ACHN (cell line): Measurements from ENCODE around the gene CARNS1.
A peak's percentile ranks its signal among the peaks of the same experiment; 100 is the strongest.

Experiments used
- DNase-seq: peaks from one replicate; pipeline ENCODE4 v3.0.0-alpha.2; 2015
- in situ Hi-C: cut with HindIII; loops from 2 replicates; pipeline ENCODE4 v1.10.0; 2017; ENCODE audit warnings: low sequenced_read_pairs, low pct_ligation_motif_present, low pct_unique_long_range_greater_than_20kb

CARNS1 gene

GRCh38 chr11:67435727-67436458 lies 20.4 kb downstream of the CARNS1 start:
- no peak for DNase-seq
- in situ Hi-C loops = no loop called here

DNA sequence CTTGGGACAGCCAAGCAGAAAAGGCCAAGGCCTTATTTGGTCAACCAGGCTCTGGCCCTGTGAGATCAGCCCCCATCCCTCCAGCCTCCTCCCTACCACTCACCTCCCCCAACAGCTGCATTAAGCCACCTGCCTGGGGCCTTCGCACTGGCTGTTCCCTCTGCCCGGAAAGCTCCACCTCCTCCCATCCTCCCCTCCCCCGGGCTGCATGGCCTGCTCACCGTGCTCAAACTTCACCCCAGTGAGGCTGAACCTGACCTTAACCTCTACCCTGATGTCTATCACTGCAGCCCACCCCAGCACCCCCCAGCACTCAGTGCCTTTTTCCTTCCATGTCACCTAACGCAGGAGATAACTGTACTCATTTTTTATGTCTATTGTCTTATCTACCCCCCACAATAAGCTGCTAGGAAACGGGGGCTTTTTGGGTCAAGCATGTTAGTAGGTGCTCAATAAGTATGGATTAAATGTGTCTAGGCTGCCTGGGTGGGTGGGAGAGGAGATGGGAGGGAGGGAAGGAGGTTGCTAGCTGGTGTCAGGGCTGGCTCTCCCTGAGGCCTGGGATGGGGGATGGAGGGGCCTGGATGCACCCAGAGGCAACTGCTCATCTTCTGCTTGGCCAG lies 21.1 kb downstream of the CARNS1 start:
- no peak for DNase-seq

GRCh38 chr11:67437082-67437808 lies 21.8 kb downstream of the CARNS1 start, which contains the start of gene PTPRCAP:
Gene PTPRCAP (minus strand): TSS chr11:67437682. CDS start chr11:67437619, 63 bp downstream.
- no peak for DNase-seq
- in situ Hi-C loops = no loop called here

More for the DNA sequence above, 21.1 kb downstream of the CARNS1 start:
- in situ Hi-C loops = no loop called here

DNA sequence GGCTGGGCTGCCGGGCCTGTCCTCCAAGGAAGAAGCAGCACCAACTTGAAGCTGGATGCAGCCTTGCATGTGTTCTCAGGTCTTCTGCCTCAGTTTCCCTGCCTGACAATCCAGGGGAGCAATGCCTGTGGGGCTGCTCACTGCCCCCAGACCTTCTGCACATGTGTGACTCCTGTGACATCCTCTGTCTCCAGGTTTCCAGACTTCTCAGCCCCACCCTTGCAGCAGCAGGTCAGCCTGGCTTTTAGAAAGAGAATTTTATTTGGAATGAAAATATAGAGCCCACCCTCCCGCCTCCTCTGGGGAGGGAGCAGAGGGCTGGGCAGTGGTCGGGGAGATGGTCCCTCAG lies 22.3 kb downstream of the CARNS1 start:
- in situ Hi-C loops = no loop called here
- DNase-seq = no peak

- DNase-seq = no peak
- in situ Hi-C loops = no loop called here
Measured at GRCh38 chr11:67438158-67438902, 22.9 kb downstream of the CARNS1 start.

DNA sequence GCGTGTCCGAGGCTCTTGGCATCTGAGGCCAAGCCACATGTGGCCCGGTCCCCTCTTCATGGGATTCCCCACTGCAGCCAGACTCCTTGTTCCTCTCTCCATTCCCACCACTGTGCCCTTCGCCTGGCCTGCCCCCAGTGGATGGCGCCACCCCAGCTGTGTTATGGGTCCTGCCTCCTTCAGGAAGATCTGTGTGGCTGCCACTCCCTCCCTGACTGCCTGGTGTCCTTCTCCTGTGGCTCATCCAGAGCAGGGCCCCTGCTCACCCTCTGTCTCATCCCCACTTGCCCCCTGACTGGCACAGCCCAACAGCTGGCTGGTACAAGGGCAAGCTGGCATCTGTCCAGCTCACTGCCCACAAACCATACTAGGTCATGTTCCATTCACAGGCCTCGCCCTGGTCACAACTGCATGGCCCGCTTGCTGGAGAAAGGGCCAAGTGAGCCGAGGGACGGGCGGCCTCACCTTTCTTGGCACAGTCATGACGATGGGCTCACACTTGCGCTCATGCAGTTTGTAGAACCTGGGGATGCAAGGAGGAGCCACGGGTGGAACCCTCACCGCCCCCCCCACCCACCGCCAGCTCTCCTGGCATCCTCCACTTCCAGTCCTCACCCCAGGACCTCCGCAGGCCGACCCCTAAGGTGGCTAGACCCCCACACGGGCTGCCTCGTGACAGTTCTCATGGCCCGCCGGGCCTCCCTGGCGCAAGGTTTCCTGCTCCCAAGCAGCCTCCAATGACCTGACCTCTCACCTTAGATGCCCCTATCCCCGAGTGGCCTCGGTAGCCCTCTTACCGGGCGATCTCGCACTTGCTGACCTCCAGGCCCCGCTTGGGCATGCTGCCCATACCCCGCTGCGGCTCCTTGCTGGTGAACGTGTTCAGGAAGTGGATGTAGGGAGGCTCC lies 24.1 kb downstream of the CARNS1 start:
- in situ Hi-C loops = no loop called here
- peak; percentile 42 for DNase-seq

GRCh38 chr11:67440229-67441097 lies 25.0 kb downstream of the CARNS1 start:
- in situ Hi-C loops = no loop called here

DNA sequence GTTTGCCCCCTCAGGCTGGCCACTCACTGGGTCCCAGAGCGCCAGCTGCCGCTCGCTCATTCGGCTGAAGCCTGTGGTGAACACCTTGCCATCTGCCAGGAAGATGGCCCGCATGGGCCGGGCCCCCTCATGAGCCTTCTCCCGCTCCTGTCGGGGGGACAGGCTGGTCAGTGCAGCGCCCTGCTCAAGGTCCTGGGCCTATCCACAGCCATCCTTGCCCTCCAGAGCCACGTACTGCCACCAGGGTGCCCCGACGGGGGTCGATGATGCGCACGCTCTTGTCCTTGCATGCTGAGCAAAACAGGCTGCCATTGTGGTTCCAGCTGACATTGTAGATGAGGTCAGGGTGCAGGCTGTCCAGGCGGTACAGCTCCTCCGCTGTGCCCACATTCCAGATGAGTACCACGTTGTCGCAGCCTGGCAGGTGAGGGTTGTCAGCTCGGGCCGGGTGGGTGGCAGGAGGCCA lies 25.7 kb downstream of the CARNS1 start:
- no peak for DNase-seq
- in situ Hi-C loops = no loop called here

More at GRCh38 chr11:67440229-67441097, 25.0 kb downstream of the CARNS1 start:
- DNase-seq = no peak

- DNase-seq = no peak
- in situ Hi-C loops = no loop called here
Measured at GRCh38 chr11:67441731-67442351, 26.4 kb downstream of the CARNS1 start.

GRCh38 chr11:67442504-67443404 lies 27.3 kb downstream of the CARNS1 start:
- DNase-seq = no peak
- in situ Hi-C loops = no loop called here

- no peak for DNase-seq
- in situ Hi-C loops = no loop called here
Measured at GRCh38 chr11:67445515-67445914, 30.0 kb downstream of the CARNS1 start.

DNA sequence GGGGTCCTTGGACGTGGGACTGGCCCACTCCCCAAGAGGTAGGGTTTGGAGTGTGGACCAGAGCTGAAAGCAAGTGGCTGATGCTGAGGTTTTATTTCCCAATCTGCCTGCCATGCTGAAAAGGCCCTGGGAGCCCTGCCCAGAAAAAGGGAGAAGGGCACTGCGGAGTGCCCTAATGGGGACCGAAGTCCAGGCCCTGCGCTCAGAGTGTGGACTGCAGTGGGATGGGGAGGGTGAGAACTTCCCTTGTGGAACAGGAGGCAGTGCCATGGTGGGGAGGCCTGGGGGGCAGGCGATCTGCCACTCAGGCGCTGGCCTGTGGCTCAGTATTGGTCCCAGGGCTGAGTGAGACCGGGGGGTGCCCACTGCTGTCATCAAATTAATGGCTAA lies 32.7 kb downstream of the CARNS1 start:
- in situ Hi-C loops = no loop called here
- DNase-seq = no peak

DNA sequence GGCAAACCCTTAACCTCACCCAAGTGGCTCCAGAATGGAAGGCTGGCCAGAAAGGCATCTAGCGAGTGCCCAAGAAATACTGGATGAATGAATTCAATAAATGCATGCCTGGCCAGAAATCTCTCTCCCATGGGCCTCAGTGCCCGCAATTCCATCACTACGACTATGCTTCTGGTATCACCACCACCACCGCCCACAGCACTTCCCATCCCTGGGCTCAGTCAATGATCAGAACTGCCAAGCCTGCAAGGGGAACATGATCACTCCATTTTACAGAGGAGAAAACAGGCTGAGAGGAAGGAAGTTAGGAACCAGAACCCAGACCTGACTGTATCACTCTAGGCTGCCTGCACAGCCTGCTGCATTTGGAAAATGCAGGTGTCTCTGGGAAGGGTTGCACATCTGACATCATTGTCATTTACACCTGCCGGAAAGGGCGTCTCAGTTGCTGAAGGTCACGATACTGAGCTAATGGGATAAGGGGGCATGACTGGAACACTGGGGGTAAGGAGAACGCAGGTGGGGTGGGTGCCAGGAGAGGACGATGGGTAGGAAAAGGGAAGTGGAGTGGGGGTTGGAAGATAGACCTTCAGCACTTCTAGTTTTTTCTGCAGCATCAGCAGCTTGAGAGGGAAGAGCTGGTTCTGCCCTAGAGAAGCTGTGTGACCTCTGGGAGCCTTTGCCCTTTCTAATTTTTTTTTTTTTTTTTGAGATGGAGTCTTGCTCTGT lies 33.8 kb downstream of the CARNS1 start:
- in situ Hi-C loops = no loop called here
- no peak for DNase-seq

DNA sequence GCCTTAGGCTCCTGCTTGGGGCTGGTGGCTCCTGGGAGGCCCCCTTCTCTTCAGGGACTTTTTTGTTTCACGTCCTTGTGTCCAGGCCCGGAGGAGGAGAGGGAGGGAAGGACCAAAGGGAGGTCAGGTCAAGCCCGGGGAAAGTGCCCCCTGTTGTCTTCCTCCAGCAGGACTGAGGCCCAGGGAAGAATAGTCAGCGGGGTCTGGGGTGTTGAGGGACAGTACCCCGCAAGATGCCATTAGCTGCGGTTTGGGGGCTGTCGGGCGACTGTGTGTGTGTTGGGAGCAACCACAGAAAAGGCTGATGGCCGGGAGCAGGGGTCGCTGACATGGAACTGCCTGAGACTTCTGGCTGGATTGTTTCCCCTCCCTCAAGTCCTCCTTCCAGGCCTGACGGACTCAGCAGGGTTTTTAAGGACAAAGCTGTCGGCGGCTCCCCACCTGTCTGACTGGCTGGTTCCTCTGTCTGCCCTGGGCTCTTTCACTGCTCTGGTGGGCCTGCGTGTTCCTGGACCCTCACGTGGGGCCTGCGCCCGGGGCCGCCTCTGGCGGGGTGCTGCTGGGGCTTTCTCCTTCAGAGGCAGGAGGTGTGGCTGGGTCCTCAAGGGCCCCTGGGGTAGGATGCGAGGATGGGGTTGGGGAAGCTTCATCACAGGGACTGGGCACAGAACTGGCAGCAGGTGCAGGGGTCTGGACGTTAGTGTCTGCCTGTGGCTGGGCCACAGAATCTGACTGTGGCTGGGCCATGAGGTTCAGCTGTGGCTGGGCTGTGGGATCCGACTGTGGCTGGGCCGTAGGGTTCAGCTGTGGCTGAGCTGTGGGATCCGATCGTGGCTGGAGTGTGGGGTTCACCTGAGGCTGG lies 35.5 kb downstream of the CARNS1 start:
- in situ Hi-C loops = no loop called here
- no peak for DNase-seq
